PC-9 (cell line): ENCODE data around the gene SYT1.

Experiments
- CTCF ChIP-seq: fragments of 200-600 bp; sonication (generic); conservative IDR thresholded peaks from 2 replicates; pipeline ENCODE4 v1.6.1; 2017; ENCODE audit warnings: mixed run types, antibody characterized with exemption, mild to moderate bottlenecking, moderate library complexity
- EZH2 ChIP-seq: fragments of 200-600 bp; sonication (generic); IDR thresholded peaks from 2 replicates; pipeline ENCODE4 v1.8.0; 2017; ENCODE audit warnings: antibody characterized with exemption, low read depth

DNA sequence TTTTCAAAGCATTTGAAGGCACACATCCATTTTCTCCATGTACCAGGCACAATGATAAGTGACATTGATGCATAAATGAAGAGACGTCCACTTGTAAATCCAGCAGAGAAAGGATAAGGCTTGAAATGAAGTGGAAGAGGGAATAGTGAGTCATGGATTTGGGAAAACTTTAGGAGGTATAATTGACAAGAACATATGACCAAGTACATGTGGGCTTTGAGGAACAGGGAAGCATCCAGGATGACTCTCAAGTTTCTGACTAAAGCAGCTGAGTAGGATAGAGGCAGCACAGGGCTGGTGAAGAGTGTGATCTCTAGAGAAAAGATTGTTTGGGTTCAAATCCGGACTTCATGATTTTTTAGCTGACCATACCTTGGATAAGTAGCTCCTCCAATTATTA lies 43.6 kb upstream of the SYT1 start:
- TF ChIP-seq CTCF = no peak
- TF ChIP-seq EZH2 = no peak
